GM18907 (cell line): ENCODE data around the gene LIPT1.
"Not testable (repeated sequence)": the region's sequence is repeated elsewhere in the genome, so short reads cannot be mapped to it uniquely, and the experiment has no call there.

ENCODE experiments used
- ATAC-seq: cut with Tn5 transposase; IDR thresholded peaks from one replicate; pipeline ENCODE4 v1.9.1; 2021; ENCODE audit warnings: mild to moderate bottlenecking, moderate library complexity; ENCODE audit not compliant: unreplicated experiment

LIPT1 gene

DNA sequence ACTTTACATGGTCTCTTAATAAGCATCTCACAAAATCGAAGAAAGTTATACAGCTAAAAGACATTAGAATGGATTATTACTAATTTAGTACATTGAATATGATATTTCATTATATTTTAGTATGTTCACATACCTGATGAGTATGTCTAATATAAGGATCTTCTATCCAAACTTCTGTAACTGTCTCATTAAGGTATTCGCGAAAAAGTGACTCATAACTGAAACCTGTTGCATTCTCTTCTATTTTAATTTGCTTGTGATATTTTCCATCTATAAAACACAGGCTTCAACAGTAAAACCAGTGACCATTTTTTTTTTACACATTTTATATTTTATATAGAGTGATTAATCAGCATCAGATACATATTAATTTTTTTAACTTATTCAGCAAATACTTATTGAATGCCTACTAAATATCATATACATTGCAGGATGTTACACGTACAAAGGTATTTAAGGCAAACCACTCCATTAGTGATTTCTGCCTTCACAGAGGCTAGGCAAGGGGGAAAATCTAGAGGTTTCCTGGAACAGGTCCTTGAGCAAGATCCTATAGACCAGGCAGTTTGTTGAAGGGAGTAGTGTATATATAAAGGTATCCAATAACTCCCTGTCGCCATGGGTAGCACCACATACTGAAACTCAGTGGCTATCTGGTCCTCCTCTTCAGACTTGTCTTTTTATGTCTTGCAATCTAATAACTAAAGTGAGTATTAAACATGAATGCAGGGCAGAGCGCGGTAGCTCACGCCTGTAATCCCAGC, 16.8 kb downstream of the LIPT1 start:
- ATAC-seq = no peak

DNA sequence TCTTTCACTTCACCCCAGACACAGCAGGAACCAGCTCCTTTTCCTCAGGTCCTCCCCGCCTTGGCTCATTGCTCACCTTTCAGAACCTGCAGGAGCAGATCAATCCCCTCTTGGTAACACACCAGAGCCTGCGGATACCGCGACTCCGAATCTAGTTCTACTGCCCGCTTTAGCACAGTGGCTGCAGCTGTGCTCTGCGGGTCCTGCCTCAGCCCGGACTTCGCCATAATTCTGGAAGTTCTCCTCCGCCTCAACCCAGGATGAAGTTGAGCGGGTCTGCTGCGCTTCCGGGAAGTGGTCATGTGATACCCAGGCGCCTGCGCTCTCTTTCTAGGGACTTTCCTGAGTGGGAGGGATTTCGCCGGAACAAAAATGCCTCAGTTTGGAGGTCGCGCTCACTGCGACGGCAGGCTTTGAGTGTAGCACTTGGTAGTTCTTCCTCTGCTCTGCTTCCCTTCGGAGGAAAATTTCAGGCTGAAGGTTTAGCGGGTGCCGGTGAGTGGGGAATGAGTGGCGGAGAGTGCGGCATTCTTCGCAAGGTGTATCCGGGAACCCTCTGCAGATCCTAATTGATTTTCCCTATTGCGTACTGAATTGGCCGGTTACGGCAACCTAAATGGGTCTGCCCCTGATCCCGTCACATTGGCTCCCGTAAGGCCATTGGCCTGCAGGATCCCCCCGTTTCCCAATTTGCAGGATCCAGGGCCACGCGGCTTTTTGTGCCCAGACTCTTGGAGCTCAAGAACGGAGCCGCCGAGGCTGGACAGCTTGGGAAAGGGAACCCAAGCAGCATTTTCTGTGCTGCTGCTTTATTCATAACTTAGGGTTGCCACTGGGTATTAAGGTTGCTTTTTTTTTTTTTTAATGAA, 26.2 kb downstream of the LIPT1 start, which contains the start of the genes MITD1 and MRPL30:
MITD1 (minus strand) TSS at position 304 of the 869 bp plus-strand sequence; CDS start at position 227, 77 bp downstream.
MRPL30 (plus strand) TSS at position 430 of the 869 bp plus-strand sequence. CDS start 5,020 bp downstream, outside the sequence.
- peak; percentile 88 for ATAC-seq

DNA sequence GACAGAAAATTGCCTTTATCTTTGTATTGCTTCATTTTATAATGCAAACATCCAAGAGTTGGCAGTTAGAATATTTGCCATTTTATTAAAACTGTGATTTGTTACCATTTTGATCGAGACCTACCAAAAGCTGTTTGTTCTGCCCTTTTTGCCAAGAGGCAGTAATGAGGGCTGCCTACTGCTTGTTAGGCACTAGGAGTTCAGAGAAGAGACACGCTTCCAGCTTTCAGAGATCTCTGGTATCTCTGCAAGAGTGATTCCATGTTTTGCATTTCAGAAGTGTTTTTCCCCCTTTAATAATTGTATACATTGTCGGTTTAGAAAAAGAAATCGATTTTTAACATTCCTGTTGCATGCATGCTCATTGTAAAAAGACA, 26.8 kb downstream of the LIPT1 start:
- no peak for ATAC-seq

DNA sequence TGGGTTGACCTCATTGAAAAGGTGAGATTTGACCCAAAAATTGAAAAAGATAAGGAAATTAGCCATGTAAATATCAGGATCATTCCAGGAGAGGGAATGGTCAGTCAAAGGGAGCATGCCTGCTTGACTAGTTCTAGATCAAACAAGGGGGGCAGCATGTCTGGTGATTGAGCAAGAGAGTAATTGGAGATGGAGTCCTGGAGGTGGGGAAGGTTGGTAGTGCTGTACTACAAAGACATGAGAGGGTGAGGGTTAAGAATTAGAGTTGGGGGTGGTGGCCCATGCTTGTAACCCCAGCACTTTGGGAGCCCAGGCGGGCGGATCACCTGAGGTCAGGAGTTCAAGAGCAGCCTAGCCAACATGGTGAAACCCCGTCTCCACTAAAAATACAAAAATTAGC, 28.3 kb downstream of the LIPT1 start:
- no peak for ATAC-seq

DNA sequence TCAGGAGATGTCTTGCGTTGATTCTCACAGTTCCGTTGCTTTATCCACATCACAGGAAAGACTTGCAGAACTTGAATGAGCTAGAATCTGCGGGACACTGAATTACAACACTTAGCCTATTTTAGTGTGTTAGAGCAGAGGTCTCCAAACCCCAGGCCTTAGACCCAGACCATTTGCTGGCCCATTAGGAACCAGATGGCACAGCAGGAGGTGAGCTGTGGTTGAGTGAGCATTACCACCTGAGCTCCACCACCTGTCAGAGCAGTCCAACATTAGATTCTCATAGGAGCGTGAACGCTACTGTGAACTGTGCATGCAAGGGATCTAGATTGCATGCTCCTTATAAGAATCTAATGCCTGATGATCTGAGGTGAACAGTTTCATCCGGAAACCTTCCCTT, 30.0 kb downstream of the LIPT1 start:
- ATAC-seq = no peak

DNA sequence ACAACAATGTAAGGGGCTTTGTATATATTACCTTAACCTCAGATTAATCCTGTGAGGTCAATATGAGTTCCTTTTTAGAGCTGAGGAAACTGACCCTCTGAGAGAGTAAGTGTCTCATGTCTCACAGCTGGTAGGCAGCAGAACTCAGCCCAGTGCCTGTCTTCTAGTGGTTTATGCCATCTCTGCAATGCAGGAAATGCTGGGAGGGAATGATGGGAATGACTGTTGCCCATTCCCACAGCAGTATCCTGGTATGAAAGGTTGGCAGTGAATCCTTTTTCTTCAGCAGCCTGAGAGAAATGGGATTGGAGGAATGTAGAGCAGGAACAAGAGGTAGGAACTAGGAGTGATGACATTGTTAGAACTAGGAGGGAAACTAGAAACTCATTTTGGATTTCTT, 32.2 kb downstream of the LIPT1 start:
- ATAC-seq = no peak

DNA sequence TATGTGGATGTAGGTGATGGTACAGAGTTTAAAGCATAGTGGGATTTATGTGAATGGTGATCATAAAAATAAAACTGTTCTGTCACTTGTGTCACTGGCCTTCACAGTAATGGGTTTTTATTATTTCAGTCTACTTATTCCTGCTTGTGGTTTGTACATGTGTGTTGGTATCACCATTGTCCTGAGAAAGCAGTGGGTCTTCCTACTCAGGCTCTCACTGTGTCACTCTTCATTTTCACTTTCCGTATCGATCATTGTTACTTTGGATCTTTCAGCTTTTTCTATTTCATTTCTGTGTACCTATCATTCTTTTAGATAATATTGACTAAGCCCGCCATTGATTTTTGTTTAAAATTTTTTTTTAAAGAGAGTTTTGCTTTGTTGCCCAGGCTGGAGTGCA, 33.6 kb downstream of the LIPT1 start:
- ATAC-seq = no peak

DNA sequence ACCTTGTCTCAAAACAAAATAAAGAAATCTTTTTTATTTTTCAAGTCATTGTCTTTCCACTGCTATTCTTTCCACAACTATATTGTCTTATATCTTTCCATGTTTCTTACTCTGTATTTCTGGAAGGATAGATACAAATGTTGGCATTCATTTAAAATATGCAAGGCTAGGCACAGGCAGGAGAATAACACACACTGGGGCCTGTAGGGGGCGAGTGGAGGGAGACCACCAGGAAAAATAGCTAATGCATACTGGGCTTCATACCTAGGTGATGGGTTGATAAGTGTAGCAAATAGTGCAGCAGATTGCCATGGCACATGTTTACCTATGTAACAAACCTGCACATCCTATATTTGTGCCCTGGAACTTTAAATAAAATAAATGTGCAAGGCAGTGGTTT, 35.8 kb downstream of the LIPT1 start:
- ATAC-seq = no peak

DNA sequence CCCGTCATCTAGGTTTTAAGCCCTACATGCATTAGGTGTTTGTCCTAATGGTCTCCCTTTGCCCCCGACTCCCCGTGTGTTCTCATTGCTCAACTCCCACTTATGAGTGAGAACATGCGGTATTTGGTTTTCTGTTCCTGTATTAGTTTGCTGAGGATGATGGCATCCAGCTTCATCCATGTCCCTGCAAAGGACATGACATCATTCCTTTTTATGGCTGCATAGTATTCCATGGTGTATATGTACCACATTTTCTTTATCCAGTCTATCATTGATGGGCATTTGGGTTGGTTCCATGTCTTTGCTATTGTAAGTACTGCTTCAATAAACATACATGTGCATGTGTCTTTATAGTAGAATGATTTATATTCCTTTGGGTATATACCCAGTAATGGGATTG, 37.6 kb downstream of the LIPT1 start:
- not testable (repeated sequence) for ATAC-seq

DNA sequence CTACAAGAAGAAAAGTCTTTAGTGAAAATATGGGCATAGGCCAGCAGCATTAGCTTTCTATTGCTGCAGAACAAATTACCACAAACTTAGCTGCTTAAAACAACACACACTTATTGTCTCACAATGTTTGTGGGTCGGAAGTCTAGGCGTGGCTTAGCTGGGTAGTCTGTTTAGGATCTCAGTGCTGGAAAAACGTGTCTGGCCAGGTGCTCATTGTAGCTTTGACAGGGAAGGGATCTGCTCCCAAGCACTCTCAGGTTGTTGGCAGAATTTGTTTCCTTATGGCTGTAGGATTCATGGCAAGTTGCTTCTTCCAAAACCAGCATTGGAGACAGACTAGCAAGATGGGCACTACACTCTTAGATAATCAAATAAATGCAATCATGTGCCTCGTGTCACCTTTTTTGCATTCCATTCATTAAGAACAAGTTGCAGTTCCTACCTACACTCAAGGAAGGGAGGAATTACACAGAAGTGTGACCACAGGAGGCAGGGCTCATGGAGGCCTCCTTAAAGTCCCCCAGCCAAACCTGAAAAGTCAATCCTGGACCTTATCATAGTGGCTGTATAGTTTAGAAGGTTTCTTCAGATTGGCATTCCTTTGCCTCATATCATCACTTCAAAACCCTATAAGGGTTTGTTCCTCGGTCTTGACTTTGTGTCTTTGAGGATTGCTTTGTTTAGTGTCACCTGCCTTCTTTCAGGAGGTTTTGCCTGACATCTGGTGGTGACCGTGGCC, 43.5 kb downstream of the LIPT1 start:
- no peak for ATAC-seq

DNA sequence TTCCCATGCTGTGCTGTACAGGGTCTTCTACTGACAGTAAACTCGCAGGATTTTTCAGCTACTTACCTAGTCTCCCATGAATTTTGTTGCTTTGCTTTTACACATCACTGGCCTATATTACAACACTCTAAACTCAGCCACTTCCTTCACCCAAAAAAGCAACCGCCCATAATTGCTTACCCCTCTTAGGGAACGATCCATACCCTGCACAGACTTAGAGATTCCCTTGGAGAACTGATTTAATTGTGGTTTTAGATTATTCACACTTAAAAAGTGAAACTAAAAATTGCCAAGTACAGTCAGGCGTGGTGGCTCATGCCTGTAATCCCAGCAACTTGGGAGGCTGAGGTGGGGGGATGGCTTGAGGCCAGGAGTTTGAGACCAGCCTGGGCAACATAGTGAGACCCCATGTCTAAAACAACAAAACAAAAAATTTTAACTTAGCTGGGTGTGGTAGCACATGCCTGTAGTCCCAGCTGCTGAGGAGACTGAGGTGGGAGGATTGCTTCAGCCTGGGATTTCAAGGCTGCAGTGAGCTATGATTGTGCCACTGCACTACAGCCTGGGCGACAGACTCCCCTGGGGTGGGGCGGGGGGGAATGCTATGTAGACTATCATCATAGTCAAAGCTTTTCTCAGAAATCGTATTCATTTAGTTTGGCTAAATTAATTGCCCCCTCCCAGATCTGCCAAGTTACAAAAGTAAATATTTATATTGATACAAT, 45.5 kb downstream of the LIPT1 start:
- ATAC-seq = no peak

DNA sequence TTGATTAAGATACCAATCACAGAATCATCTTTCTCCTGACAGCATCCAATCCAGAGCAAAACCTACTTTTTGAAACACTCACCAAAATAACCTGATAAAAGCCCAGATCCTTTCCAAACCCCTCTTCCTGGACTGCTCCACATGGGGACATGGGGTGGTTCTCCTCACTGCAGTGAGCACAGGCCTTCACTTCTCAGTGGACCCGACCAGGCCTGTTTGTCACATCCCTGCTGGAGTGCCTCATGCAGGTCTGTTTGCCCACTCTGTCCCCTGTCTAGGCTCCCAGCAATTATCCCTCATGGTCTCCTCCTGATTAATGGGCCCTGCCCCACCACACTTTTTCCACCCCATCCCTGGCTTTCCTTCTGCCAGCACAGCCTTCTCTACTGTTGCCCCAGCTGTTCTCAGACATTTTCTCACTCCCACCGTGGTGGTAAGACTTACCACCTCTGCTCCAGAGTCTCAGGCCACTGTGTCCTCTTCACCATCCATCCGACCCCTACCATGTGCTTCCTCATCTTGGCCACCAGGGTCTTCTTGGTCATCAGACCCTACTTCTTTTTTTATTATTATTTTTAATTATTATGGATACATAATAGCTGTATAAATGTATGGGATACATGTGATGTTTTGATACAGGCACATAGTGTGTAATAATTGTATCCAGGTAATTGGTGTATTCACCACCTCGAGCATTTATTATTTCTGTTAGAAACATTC, 47.4 kb downstream of the LIPT1 start:
- no peak for ATAC-seq

DNA sequence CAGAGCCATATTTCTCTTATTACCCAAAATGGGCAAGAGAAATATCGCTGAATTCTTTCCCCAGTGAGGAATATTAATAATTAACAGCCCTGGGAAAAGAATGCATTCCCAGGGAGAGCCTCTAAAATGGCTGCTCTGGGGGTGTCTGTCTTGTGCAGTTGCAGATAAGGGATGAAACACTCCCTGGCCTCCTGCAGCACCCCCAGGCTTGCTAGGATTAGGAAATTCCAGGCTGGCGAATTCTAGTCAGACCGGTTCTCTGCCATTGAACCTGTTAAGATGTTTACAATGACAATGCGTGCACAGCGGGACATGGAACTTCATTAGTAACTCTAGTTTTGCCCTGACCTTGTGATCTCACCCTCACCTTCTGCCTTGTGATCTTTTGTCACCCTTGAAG, 50.7 kb downstream of the LIPT1 start:
- no peak for ATAC-seq
